HG03066 (cell line): ENCODE results near the gene DNAAF8.

Experiments
- ATAC-seq: cut with Tn5 transposase; IDR thresholded peaks from one replicate; pipeline ENCODE4 v1.9.1; 2021; ENCODE audit warnings: low read depth; ENCODE audit not compliant: unreplicated experiment

The DNAAF8 gene

DNA sequence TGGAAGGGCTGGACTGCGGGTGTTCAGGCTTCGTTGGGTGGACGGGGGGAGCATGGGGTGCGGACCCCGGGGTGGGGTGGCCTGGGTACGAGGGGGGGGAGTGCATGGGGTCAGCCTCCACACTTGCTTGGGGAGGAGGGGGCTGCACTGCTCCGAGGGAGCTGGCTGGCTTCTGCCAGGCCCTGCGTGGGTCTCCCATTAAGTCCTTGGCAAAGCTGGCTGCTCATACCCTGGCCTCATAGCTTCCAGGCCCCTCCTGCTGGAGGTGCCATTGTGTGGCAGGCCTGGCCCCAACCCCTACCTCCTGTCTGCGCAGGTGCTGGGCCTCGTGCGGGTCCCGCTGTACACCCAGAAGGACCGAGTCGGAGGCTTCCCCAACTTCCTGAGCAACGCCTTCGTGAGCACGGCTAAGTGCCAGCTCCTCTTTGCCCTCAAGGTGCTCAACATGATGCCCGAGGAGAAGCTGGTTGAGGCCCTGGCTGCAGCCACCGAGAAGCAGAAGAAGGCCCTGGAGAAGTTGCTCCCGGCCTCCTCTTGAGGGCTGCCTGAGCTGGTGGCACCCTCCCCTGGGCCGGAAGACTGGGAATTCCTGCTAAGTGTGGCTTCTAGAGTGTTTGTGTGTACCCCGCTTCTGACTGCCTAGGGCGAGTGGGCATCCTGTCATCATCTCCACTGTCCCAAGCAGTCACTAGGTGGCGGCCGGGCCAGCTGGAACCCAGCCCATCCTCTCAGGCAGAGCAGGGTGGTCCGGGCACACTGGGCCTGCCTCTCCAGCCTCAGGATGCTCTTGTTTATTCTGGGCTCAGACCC, 39.5 kb upstream of the DNAAF8 start:
- ATAC-seq, result no peak

DNA sequence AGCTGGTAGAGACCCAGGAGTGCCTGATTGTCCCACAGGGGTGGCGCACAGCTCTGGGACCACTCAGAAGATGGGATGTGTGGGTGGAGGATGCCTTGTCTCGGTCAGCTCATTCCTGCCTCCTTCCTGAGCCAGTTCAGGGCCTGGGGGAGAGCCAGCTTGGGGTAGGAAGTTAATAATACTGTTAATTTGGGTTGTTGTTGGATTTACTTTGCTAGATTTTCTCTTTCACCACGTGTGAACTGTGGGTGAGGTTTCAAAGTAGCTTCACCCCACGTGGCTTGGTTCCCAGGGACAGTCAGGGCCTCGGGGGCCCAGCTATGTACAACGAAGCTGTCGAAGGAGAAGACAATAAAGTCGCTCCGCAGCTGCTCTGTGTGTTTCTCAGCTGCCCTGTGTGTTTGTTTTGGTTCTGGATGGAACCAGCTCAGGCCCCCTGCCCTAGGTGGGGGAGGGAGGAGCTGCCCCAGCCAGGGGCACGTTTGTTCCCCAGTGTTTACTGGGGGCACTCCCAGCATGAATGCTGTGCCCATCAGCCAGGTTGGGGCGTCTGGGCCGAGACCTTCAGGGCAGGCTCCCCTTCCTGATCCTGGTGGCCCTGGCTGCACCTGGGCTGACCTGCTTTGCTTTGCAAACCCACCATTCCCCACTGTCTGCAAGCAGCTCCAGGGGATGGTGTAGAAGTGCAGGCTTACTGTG, 38.7 kb upstream of the DNAAF8 start:
- no peak for ATAC-seq

GRCh38 chr16:4696172-4696904, 38.0 kb upstream of the DNAAF8 start:
- ATAC-seq, result no peak

DNA sequence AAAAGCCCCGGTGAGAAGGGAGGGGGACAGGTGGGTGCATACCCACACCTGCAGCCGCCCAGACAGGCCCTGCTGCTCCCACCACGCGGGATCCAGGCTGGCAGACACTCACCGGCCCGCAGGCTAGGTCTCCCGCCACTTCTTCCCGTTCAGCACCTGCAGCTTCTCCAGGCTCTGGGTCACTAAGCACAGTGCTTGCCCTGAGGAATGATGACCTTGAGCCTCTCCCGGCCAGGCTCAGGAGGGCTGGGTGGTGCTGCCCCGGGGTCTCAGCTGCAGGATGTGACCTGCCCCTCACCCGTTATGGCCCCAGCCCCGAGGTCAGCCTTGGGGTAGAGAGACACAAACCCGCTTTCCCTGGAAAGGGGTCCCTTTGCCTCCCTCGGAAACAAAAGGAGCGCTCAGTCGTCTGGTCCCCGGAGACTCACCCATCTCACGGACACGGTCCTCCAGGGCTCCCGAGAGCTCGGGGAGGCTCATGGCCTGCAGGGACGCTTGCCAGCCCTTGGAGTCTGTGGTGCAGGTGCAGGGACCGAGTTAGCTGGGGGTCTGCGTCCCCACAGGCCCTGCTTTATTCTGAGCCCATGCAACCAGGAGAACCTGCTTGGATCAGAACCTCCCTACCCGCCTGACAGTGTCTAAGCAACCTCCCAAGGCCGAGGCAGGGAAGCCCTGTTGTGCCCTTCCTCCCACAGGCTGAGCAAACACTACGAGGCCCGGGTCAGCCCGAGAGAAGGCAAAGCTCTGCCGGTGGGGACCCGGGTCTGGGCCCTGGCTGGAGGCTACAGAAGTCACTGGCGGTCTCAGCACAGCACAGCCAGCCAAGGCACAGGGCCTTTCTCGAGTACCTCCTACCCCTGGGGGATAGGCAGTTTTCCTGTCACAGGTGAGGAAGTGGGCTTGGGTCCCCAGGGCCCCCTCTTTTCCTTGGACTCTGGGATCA, 37.2 kb upstream of the DNAAF8 start:
- ATAC-seq, result no peak

GRCh38 chr16:4697848-4698291, 36.5 kb upstream of the DNAAF8 start:
- ATAC-seq, result no peak

GRCh38 chr16:4698321-4699045, 35.9 kb upstream of the DNAAF8 start:
- no peak for ATAC-seq

- no peak for ATAC-seq
Measured at GRCh38 chr16:4699046-4699556, 35.2 kb upstream of the DNAAF8 start.

GRCh38 chr16:4700380-4700996, 33.8 kb upstream of the DNAAF8 start:
- ATAC-seq, result no peak

DNA sequence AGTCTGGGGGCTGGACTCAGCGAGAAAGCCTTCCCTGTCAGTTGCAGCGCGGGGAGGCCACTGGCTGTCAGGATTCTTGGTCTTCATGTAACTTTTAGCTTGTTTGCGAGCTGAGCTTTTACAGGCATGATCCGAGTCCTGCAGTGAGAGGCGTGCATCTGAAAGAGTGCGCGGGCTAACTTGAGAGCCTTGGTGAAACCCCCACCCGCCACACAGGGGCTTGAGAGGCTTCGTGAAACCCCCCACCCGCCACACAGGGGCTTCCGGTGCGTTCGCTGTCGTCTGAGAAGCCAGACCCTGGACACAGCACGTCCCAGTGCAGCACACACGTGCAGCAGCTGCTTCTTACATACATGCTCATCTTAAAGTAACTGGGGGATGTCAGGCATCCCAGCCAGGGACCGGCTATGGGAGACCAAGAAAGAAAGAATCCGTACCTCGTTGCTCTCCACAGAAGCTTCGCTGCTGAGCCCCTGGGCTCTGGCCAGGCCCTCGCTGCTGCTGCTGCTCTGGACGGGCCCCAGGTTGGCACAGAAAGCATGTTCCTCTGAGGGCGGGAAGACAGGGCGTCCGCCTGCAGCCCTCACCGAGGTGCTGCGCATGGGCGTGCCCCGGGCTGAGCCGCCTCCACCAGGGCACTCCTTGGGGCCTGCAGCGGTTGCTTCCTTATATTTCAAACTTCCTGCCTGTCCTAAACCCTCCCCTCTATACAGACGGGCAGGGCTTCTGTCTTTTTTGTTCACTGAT, 33.2 kb upstream of the DNAAF8 start:
- ATAC-seq, result no peak

- ATAC-seq, result no peak
Measured at GRCh38 chr16:4701791-4702465, 32.4 kb upstream of the DNAAF8 start.

DNA sequence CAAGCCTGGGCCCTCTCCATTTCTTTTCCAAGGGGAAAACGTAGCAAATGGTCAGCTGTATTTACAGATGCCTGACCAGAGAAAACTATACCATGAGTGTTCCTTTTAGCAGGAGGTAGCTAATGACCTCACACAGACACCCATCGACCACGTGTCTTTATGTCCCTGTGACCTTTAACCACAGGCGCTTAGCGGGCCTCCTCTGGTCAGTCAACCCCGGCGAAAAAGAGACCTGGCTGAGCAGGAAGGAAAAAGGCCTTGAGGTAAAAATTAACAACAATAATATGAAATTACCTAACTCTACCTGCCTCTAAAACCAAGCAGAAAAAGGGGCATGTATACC, 31.9 kb upstream of the DNAAF8 start:
- no peak for ATAC-seq

DNA sequence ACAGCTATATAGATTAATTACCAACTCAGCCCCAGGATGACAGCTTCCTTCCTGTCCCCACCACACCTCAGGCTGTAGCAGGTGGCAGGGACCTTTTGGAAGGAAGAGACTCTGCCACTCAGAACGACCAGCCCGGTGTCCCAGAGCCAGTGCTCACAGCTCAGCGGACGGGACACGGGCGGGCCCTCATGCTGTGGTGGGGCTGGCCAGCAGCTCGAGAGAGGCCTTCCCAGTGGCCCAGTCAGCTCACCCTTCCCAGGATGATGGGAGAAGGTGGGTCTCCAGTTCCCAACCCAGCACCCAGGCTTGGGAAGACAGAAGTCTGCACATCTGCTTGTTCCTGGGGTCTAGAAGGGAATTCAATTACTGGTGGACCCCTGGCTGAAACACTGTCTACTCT, 30.4 kb upstream of the DNAAF8 start:
- no peak for ATAC-seq

DNA sequence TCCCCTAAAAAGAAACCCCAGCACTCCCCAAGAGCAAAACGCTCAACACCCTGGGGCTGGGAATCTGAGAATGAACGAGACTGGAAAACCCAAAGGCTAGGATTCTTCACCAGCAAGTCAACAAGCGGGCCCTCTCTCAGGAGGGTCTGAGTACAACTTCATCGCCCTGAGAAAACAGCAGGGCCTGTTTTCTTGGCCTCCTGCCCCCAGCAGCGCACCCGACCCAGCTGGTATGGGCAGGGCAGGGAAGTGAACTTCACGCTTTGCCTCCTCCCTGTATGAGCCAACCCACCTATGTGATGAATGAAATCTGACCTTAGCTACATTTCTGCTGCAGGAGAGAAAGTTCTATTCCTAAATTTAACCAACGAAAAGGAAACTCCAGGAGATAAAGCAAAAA, 29.8 kb upstream of the DNAAF8 start:
- no peak for ATAC-seq

GRCh38 chr16:4704913-4705312, 29.4 kb upstream of the DNAAF8 start:
- ATAC-seq, result no peak

- no peak for ATAC-seq
Measured at GRCh38 chr16:4706871-4707270, 27.5 kb upstream of the DNAAF8 start.

DNA sequence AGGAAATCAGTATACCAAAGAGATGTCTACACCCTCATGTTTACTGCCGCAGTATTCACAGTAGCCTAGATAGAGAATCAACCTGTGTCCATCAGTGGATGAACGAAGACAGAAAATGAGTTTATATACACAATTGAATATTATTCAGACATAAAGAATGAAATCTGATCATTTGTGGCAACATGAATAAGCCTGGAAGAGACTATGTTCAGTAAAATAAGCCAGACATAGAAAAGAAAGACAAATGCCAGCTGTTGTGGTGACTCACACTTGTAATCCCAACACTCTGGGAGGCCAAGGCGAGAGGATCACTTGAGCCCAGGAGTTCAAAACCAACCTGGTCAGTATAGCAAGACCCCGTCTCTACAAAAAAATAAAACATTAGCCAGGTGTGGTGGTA, 24.9 kb upstream of the DNAAF8 start:
- ATAC-seq, result no peak

DNA sequence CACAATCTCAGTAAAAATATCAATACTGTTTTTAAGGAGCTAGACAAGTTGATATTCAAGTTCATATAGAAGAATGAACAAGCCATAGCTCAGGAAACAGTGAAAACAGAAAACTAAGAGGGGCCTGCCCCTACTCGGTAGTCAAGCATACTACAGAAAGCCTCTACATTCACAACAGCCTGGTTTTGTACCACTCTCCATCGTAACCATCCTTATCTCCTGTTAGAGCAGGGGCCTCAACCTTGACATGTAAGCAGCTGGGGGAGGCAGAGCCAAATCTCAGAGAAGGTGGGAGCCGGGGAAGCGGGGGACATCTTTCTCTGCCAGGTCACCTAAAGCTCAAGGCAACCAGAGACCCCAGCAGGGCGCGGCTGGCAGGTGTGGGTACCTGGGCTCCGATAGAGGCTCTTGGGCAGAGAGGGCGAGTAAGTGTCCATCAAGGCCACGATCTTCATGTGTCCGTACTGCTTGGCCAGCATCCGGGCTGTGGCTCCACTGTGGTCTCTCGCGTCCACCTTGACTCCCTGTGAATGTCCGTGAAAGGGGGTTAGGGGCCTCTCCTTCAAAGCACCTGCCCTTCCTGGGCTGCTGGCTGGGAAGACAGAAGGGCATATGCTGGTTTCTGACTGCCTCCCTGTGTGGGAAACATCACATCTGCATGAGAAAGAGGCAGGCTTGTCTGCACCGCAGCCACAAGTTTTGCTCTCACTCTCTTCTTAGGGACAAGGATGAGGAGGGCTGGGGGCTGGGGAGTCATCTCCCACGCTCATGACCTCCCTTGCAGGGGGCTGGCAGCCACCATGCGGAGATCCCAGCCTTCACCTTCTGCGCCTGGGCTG, 20.5 kb upstream of the DNAAF8 start:
- no peak for ATAC-seq
